GM18498 (cell line): Measurements from ENCODE around the gene HK3.
"Not testable (repeated sequence)": the region's sequence is repeated elsewhere in the genome, so short reads cannot be mapped to it uniquely, and the experiment has no call there.

ENCODE experiments used
- ATAC-seq: cut with Tn5 transposase; IDR thresholded peaks from one replicate; pipeline ENCODE4 v1.9.1; 2021; ENCODE audit warnings: mild to moderate bottlenecking, moderate library complexity; ENCODE audit not compliant: unreplicated experiment

Gene HK3

GRCh38 chr5:176870644-176871043 is 28.5 kb downstream of the HK3 start:
- not testable (repeated sequence) for ATAC-seq

- no peak for ATAC-seq
Observed at GRCh38 chr5:176870110-176870591, 29.0 kb downstream of the HK3 start.

GRCh38 chr5:176869501-176870109 is 29.5 kb downstream of the HK3 start:
- ATAC-seq = no peak

GRCh38 chr5:176868731-176869130 is 30.4 kb downstream of the HK3 start:
- ATAC-seq = no peak

- no peak for ATAC-seq
Observed at GRCh38 chr5:176868126-176868525, 31.0 kb downstream of the HK3 start.

- no peak for ATAC-seq
Observed at GRCh38 chr5:176866707-176867310, 32.3 kb downstream of the HK3 start.

- no peak for ATAC-seq
Observed at GRCh38 chr5:176865964-176866363, 33.2 kb downstream of the HK3 start.

- ATAC-seq = no peak
Observed at GRCh38 chr5:176864755-176865154, 34.4 kb downstream of the HK3 start.

GRCh38 chr5:176863765-176864098 is 35.4 kb downstream of the HK3 start:
- ATAC-seq = no peak

- ATAC-seq = no peak
Observed at GRCh38 chr5:176863041-176863764, 35.9 kb downstream of the HK3 start.

- no peak for ATAC-seq
Observed at GRCh38 chr5:176862330-176862995, 36.7 kb downstream of the HK3 start.

GRCh38 chr5:176861276-176861675 is 37.9 kb downstream of the HK3 start:
- no peak for ATAC-seq

GRCh38 chr5:176860381-176860780 is 38.8 kb downstream of the HK3 start:
- no peak for ATAC-seq

- ATAC-seq = no peak
Observed at GRCh38 chr5:176859916-176860315, 39.2 kb downstream of the HK3 start.

- no peak for ATAC-seq
Observed at GRCh38 chr5:176857894-176858273, 41.3 kb downstream of the HK3 start.

GRCh38 chr5:176857216-176857893 is 41.8 kb downstream of the HK3 start:
- ATAC-seq = no peak

GRCh38 chr5:176856746-176857145 is 42.4 kb downstream of the HK3 start:
- ATAC-seq = no peak

- ATAC-seq = no peak
Observed at GRCh38 chr5:176855598-176855997, 43.5 kb downstream of the HK3 start.

GRCh38 chr5:176854164-176854563 is 45.0 kb downstream of the HK3 start:
- ATAC-seq = no peak

- ATAC-seq = no peak
Observed at GRCh38 chr5:176853151-176853778, 45.9 kb downstream of the HK3 start.
